ENCODE results near the gene ARL2BP. TPM values are rescaled to one million over a fixed set of nuclear protein-coding genes. Genes with fewer than 3 reads are reported as not detected.

ARL2BP gene
- total and polyA plus RNA-seq, 2 of the 13 experiments (the other 11 are each of a cell fraction or from before 2014, with no cell fraction given) = 64.3 to 67.6 TPM

- TF ChIP-seq REST (IDR thresholded peaks at IDR 0.05; ENCODE audit: borderline replicate concordance in 1 of 2, low read depth in 1 of 2, low read length in 2 of 2) (peak in 1 of 2 experiments; percentile 63; a peak in 1 of 4 replicates), FOXC1 (CRISPR knock-in tag; IDR thresholded peaks at IDR 0.05; ENCODE audit: borderline replicate concordance) (peak; percentile 88), ZEB1 (IDR thresholded peaks at IDR 0.05; ENCODE audit: insufficient replicate concordance, low read depth) (no peak), FUBP1 (CRISPR knock-in tag; IDR thresholded peaks at IDR 0.05; ENCODE audit: borderline replicate concordance) (peak; percentile 98; the same call in 1 of the 2 replicates), ZNF33A (CRISPR knock-in tag; IDR thresholded peaks at IDR 0.05; ENCODE audit: borderline replicate concordance) (no peak), ISL2 (CRISPR knock-in tag; IDR thresholded peaks at IDR 0.05) (no peak; the same call in 1 of the 2 replicates), ATM (IDR thresholded peaks at IDR 0.05; ENCODE audit: borderline replicate concordance) (no peak), ZNF615 (CRISPR knock-in tag; IDR thresholded peaks at IDR 0.05; ENCODE audit: borderline replicate concordance) (peak; percentile 75; the same call in 1 of the 2 replicates), TEAD2 (CRISPR knock-in tag; IDR thresholded peaks at IDR 0.05) (no peak), ATF6 (CRISPR knock-in tag; conservative IDR thresholded peaks at IDR 0.05) (peak; percentile 77; the same call in 1 of the 2 replicates), CEBPB (IDR thresholded peaks at IDR 0.05; ENCODE audit: borderline replicate concordance, low read depth, low read length) (no peak), ZBTB4 (CRISPR knock-in tag; IDR thresholded peaks at IDR 0.05; ENCODE audit: borderline replicate concordance) (peak; percentile 65; the same call in 1 of the 2 replicates), NAIF1 (CRISPR knock-in tag; IDR thresholded peaks at IDR 0.05; ENCODE audit: borderline replicate concordance) (no peak), DDIT3 (CRISPR knock-in tag; IDR thresholded peaks at IDR 0.05) (no peak)
These were observed 55.5 kb downstream of the ARL2BP start (continued) for GRCh38 chr16:57300387-57301125.
